ENCODE measurements around the gene NGLY1. TPM values are rescaled to one million over a fixed set of nuclear protein-coding genes. Genes with fewer than 3 reads are reported as not detected.

Gene NGLY1
- total and polyA plus RNA-seq, 2 experiments from 2014 or later, result 28.9 to 30.4 TPM

GRCh38 chr3:25673738-25674298, 109.4 kb downstream of the NGLY1 start:
- Histone ChIP-seq H3K79me2 (ENCODE audit: insufficient read depth) (no peaks in the 10 kb centered on the region), H2AFZ (no peak overlapping the region), H3K27me3 (replicated peaks; ENCODE audit: insufficient read depth) (no peaks in the 10 kb centered on the region), H3K4me3 (no peak overlapping the region), H4K20me1 (ENCODE audit: insufficient read depth) (no peaks in the 10 kb centered on the region), H3K9me3 (ENCODE audit: low read depth) (no peaks in the 10 kb centered on the region), H3K36me3 (ENCODE audit: low read depth) (no peaks in the 10 kb centered on the region), H3K27ac (no peak overlapping the region), H3K9ac (no peak overlapping the region), H3K4me2 (ENCODE audit: unreplicated experiment) (no peak overlapping the region), H3F3A (ENCODE audit: insufficient read depth) (no peaks in the 10 kb centered on the region), H3K4me1 (ENCODE audit: insufficient read depth) (no peaks in the 10 kb centered on the region), H3K9me2 (ENCODE audit: insufficient read depth) (no peaks in the 10 kb centered on the region)
- TF ChIP-seq EZH2phosphoT487 (IDR thresholded peaks at IDR 0.05; ENCODE audit: insufficient read depth, low read depth) (no peak), EZH2 (IDR thresholded peaks at IDR 0.05; ENCODE audit: insufficient read depth, poor library complexity, severe bottlenecking) (no peak)
- WGBS, 2 experiments (ENCODE audit: low coverage in 1 of 2, low lambda C conversion rate in 2 of 2, missing lambda C conversion rate in 2 of 2), result 63 to 72% methylated on average over 8 of the region's 8 CpGs
- no peak for DNase-seq
- in situ Hi-C loops (cut with MboI), result no loop called here

Small RNAs within 50 kb of the gene (small RNA-seq; reads per million reads assigned to genes)
- gene CRIP1P2 (ENCODE audit: low read depth, low replicate concordance), result not detected

Other genes with a start within 250 kb of the NGLY1 start
- gene TOP2B, start 118.5 kb downstream of the NGLY1 start, total RNA-seq (2014; rRNA removed; shearing (Covaris generic)), result 58.4 and 70.1 TPM in 2 replicates
- 29.7 and 36.7 TPM in 2 replicates for gene TOP2B, start 118.5 kb downstream of the NGLY1 start, polyA plus RNA-seq (2016; fragmentation: Nextera tagmentation; extraction: Ambion mirVana)
- gene OXSM, start 6.6 kb upstream of the NGLY1 start, total RNA-seq (2014; rRNA removed; shearing (Covaris generic)), result 13.1 and 17.5 TPM in 2 replicates
- 20.0 and 20.3 TPM in 2 replicates for gene OXSM, start 6.6 kb upstream of the NGLY1 start, polyA plus RNA-seq (2016; fragmentation: Nextera tagmentation; extraction: Ambion mirVana)